ENCODE results near the gene CEP70. TPM values are rescaled to one million over a fixed set of nuclear protein-coding genes. Genes with fewer than 3 reads are reported as not detected.

Gene CEP70
- total RNA-seq, 1 experiment from 2014 or later = 32.6 TPM

DNA sequence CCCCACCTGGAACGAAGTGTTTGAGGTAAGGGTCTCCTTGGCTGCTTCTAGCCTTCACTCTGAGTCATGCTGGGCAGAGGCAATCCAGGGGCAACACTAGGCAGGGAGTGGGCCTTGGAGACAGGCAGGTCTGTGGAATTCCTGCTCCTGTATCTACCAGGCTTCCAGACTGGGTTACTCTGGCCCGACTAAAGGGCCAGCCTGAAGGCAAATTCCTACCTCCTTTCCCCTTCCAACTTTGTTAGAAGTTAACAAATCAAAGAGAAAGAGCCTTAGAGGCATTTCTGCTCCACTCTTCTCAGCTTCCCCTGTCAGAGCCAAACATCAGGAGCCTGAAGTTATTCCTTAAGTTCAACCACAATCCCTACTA, 129.6 kb downstream of the CEP70 start:
- no peak overlapping the region for H2BK12ac ChIP-seq (ENCODE audit: insufficient read length, low read depth, low read length)
- H2AFZ ChIP-seq (ENCODE audit: low read length) = no peak overlapping the region
- no peak for TF ChIP-seq CTCF (conservative IDR thresholded peaks at IDR 0.05)
- Mint-ChIP-seq H3K9me3 (no peaks in the 10 kb centered on the region; a peak in 1 of 5 replicates), H3K36me3 (ENCODE audit: insufficient read depth in 1 of 3, low read depth in 3 of 3) (no peaks in the 10 kb centered on the region; a peak in 1 of 7 replicates), H3K27me3 (ENCODE audit: low read depth) (no peaks in the 10 kb centered on the region), H3K4me3 (no peak overlapping the region), H3K27ac (no peak overlapping the region), H3K4me1 (peaks cover 5 to 6% of the 10 kb centered on the region in 2 experiments; a peak in 3 of 4 replicates)
- no peak overlapping the region for H3K27ac ChIP-seq (ENCODE audit: insufficient read length, low read depth, low read length)
- no peak overlapping the region for H2BK20ac ChIP-seq (ENCODE audit: low read depth, low read length, poor library complexity, severe bottlenecking)
- H3K23ac ChIP-seq (ENCODE audit: insufficient read length, low read depth, low read length) = no peak overlapping the region
- WGBS (ENCODE audit: extremely low coverage, insufficient read length, low lambda C conversion rate) = no CpG with 5 or more reads among the region's 2 CpGs
- no peak overlapping the region for H4K5ac ChIP-seq (ENCODE audit: insufficient read length, low read depth, low read length)
- no peak overlapping the region for H3K56ac ChIP-seq (ENCODE audit: insufficient read length, low read depth, low read length)
- no peaks in the 10 kb centered on the region for H3K27me3 ChIP-seq (ENCODE audit: insufficient read depth, low read length)
- no peak overlapping the region for H3T11ph ChIP-seq (ENCODE audit: low read length)
- H3K79me1 ChIP-seq (ENCODE audit: insufficient read depth, low read depth, low read length, poor library complexity, severe bottlenecking) = no peaks in the 10 kb centered on the region
- no peak overlapping the region for H3K4ac ChIP-seq (ENCODE audit: low read depth, low read length)
- H3K4me2 ChIP-seq (ENCODE audit: insufficient read depth, insufficient read length, low read length) = no peak overlapping the region
- H3K9ac ChIP-seq (ENCODE audit: extremely low read depth, insufficient read length, low read length) = no peak overlapping the region
- H2BK5ac ChIP-seq (ENCODE audit: insufficient read length, low read length) = no peak overlapping the region
- H3K4me1 ChIP-seq (ENCODE audit: insufficient read depth, low read length) = no peaks in the 10 kb centered on the region
- H4K91ac ChIP-seq (ENCODE audit: insufficient read length, low read depth, low read length) = no peak overlapping the region
- H4K8ac ChIP-seq (replicated peaks; ENCODE audit: insufficient read length, low read depth, low read length) = no peak overlapping the region
- no peaks in the 10 kb centered on the region for H3K79me2 ChIP-seq (ENCODE audit: insufficient read depth, low read length)
- H4K20me1 ChIP-seq (ENCODE audit: control insufficient read depth, insufficient read depth, insufficient read length) = no peaks in the 10 kb centered on the region
- H3K23me2 ChIP-seq (ENCODE audit: insufficient read length, low read depth, low read length, poor library complexity, severe bottlenecking) = no peaks in the 10 kb centered on the region
- H2BK15ac ChIP-seq (ENCODE audit: low read depth, low read length) = no peak overlapping the region
- no peak overlapping the region for H3K14ac ChIP-seq (ENCODE audit: insufficient read depth, low read length)
- no peak overlapping the region for H2AK5ac ChIP-seq (ENCODE audit: insufficient read length, low read length)
- DNase-seq = no peak
- H2BK120ac ChIP-seq (ENCODE audit: low read depth, low read length, poor library complexity, severe bottlenecking) = no peak overlapping the region
- no peak overlapping the region for H3K18ac ChIP-seq (ENCODE audit: insufficient read length, low read depth, low read length)
- no peaks in the 10 kb centered on the region for H3K9me3 ChIP-seq (ENCODE audit: control insufficient read depth, low read depth, low read length)

All from H9 (cell line).